ENCODE measurements around the gene ATP4B.

DNA sequence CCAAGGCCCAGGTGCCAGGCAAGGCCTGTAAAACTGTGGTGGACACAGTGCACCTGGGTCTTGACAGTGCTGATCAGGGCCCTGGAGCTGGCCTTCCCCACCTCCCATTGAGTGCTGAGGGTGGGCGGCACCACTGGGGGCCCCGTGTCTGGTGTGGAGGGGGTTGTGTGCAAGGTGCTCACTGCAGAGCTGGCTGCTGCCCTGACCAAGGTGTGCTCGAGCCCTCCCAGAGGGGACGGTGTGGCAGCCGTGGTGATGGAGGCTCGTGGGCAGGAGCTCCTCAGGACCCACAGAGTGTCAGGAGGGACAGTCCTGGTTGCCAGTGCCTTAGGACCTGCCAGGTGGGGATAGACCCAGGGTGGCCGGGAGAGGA lies 23.0 kb downstream of the ATP4B start:
- TF ChIP-seq POLR2AphosphoS5 (IDR thresholded peaks at IDR 0.05; ENCODE audit: low read depth, low read length) (no peak), CTCF (IDR thresholded peaks at IDR 0.05) (no peak)
